Mesenteric fat pad (tissue), 1 donor: ENCODE results near the gene RALGAPA1. TPM values are rescaled to one million over a fixed set of nuclear protein-coding genes. Genes with fewer than 3 reads are reported as not detected.
"Not testable (repeated sequence)": the region's sequence is repeated elsewhere in the genome, so short reads cannot be mapped to it uniquely, and the experiment has no call there.

Source experiments
- DNase-seq: peaks from one replicate; pipeline ENCODE4 v3.0.0-alpha.2; 2020; ENCODE audit warnings: low spot score
- total RNA-seq: library from RNA; stranded (reverse); fragmentation: NEBNext Ultra II Directional; extraction: Animal tissue kit (Norgen Biotek cat#: 25700); gene quantifications from one replicate; pipeline ENCODE4 v1.2.1, GENCODE V29; 2021
- donor health status: DM: yes; HTN: yes; CAD: no.

RALGAPA1 gene
- total RNA-seq, 1 donor from 2014 or later: 50.7 TPM

DNA sequence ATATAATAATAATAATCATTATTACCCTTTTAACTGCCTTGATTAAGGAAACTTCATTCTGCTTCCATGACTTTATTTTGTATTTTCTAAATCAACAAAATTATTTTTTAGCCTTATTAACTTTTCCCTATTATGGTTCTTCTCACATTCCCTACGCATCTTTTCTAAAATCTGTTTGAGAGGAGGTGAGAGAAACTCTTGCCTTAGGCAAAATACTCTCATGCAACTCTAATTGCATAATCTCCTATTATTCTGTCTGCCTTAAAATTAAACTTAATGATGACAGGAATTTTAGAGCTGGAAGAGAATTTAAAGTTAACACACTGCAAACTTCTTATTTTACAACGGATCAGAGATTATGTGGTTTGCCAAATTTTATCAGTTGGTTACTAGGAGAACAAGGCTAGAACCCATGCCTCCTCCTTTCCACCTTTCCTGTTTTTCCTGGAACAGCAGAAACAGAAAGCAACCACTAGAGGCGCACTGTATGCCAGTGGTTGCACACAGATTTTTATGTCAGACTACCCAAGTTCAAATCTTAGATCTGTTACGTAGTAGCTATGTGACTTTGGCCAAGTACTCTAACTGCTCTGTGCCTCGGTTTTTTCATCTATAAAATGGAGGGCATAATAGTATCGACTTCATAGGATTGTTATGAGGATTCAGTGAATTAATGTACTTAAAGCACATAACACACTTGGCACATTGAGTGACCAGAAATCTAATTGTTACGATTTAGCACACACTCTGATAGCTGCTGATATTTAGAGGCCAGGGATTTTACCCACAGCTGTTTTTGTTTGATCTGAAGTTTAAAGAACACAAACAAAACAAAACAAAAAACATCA, 12.7 kb upstream of the RALGAPA1 start:
- DNase-seq: no peak

- no peak for DNase-seq
Measured at GRCh38 chr14:35819591-35820540, 10.8 kb upstream of the RALGAPA1 start.

DNA sequence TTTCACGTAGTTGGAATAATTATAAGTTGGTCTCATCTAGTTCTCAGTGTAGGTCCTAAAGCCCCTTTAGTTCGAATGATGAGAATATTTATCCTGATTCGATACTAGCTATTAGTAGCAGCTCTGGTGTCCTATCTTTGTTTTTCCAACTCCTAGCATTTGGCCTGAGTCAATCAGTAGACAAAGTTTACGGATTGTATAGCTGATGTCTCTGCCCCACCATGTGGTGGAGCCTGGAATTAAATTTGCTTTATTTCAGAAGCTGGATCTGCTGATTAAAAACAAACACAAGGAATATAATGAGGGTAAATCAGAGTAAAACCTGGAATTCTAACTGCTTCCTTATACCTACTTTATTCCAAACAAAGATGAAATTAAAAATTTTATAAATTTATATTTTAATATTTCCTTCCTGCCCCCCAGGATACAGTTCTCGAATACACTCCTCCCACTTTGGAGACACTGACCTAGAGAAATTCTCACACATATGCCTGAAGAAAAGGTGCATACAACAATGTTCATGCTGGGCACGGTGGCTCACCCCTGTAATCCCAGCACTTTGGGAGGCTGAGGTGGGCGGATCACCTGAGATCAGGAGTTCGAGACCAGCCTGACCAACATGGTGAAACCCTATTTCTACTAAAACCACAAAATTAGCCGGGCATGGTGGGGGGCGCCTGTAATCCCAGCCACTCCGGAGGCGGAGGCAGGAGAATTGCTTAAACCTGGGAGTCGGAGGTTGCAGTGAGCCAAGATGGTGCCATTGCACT, 9.4 kb upstream of the RALGAPA1 start:
- no peak for DNase-seq

DNA sequence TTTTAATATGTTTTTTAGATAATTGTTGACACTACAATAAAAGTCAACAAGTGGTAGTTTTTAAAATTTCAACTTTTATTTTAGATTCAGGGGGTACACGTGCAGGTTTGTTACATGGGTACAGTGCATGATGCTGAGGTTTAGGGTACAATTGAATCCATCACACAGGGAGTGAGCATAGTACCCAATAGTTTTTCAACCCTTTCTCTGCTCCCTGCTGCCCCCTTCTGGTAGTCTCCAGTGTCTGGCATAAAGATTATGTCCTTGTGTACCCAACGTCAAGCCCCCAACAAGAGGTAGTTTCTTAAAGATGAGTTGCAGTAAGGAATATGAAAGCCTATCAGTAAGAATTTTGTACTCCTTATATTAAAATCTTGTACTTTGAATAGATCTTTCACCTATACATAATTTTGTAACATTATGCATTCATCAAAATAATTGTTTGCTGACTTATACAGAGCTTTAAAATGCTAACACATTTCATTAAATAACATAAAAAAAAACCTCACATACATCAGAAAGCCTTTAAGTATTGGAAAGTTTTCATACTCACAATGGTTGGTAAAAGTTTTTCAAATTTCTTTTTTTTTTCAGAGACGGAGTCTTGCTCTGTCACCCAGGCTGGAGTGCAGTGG, 5.4 kb upstream of the RALGAPA1 start:
- DNase-seq: no peak

GRCh38 chr14:35810963-35811362, 1.9 kb upstream of the RALGAPA1 start:
- DNase-seq: no peak

DNA sequence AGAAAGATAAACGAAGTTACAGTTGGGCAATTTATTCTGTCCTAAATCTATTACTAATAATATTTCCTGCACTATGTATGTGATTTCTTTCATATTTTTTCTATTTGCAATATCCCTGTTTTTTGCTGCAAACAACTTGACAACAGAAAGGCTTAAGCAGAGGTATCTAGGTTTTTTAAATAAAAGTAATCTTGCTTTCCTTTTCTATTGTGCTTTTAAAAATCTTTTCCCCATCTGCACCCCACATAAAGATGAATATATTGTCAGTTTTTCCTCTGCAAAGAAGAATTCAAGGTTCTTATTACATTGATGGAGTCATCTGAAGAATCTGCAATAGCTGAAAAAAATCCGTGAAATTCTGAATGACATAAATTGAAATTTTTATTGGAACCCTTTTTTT, 502 bp upstream of the RALGAPA1 start:
- DNase-seq: no peak

DNA sequence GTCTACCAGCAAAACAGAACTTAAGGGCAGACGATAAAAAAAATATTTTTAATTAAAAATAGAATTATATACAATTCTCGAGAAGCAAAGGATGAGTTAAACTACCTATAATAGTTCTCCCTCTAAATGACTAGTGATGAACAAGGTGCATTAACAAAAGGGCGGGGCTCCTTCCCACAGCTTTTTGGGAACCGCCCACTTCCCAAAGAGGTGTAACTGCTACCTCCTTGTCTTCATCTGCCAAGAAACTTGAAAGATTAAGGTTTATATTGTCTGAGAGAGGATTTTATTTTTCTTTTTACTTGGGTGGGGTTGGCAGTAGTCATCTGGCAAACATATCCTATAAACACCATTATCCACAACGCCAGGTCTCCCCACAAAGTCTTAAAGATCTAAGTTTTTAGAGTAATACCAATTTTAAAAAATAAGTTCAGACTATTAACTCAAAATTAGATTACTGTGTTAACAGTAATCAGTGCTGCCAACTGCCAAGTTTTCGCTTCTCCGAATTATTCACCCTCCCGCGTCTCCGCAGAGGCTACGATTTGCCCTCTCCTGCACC, 938 bp downstream of the RALGAPA1 start:
- DNase-seq: no peak

GRCh38 chr14:35807131-35807961, 1.7 kb downstream of the RALGAPA1 start:
- no peak for DNase-seq

GRCh38 chr14:35806006-35806907, 2.8 kb downstream of the RALGAPA1 start:
- no peak for DNase-seq

GRCh38 chr14:35797796-35798195, 11.3 kb downstream of the RALGAPA1 start:
- no peak for DNase-seq

- no peak for DNase-seq
Measured at GRCh38 chr14:35789651-35790050, 19.4 kb downstream of the RALGAPA1 start.

GRCh38 chr14:35786856-35787255, 22.2 kb downstream of the RALGAPA1 start:
- no peak for DNase-seq

DNA sequence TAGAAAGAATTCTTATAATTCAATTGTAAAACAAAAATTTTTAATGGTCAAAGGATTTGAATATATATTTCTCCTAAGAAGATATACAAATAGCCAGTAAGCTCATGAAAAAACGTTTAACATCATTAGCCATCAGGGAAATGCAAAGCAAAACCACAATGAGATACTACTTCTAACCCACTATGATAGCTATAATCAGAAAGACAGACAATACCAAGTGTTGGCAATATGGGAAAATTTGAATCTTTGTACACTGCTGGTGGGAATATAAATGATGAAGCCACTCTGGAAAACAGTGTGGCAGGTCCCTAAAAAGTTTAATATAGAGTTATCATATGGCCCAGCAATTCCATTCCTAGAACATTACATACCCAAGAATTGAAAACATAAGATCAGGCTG, 25.4 kb downstream of the RALGAPA1 start:
- no peak for DNase-seq

DNA sequence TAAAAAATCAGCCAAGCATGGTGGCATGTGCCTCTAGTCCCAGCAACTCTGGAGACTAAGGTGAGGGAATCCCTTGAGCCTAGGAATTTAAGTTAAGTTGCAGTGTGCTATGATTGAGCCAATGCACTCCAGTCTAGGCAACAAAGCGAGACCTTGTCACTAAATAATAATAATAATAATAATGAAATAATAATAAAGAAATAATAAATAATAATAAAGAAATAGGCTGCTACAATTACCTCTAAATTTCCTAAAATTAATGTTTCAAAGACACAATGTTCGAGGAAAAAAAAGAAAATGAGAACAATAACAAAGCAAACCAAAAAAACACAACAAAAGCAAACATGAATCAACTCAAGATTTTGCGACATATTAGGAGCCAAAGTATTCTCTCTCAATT, 29.7 kb downstream of the RALGAPA1 start:
- DNase-seq: no peak

GRCh38 chr14:35777550-35777949, 31.5 kb downstream of the RALGAPA1 start:
- not testable (repeated sequence) for DNase-seq

- no peak for DNase-seq
Measured at GRCh38 chr14:35776823-35777222, 32.3 kb downstream of the RALGAPA1 start.

- DNase-seq: not testable (repeated sequence)
Measured at GRCh38 chr14:35776085-35776484, 33.0 kb downstream of the RALGAPA1 start.

GRCh38 chr14:35766700-35767082, 42.4 kb downstream of the RALGAPA1 start:
- no peak for DNase-seq
